NCI-H1436 treated with DMSO at 0.1 percent for 48 hours (cell line): ENCODE data around the gene TNFRSF1A.

ENCODE experiments used
- DNase-seq: peaks from one replicate; lab custom pipeline; 2025; lab: John Stamatoyannopoulos, UW

The TNFRSF1A gene

GRCh38 chr12:6341417-6342139 is at the start of gene TNFRSF1A:
TNFRSF1A (minus strand) TSS chr12:6342076; CDS start chr12:6341814, 262 bp downstream.
- DNase-seq, result no peak

DNA sequence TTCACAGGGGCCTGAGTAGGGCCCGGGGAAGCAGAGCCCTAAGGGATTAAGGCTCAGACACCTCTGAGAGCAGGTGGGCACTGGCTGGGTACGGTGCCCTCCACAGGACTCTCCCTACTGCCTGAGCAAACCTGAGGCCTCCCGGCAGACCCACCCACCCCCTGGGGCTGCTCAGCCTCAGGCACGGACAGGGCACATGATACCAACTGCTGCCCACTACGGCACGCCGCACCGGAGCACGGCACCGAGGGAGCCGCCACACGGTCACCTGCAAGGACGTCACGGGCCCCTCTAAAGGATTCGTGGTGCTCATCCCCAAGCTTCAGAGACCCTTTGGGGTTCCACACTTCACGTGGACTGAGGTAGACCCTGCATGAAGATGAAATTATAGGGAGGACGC is 49.1 kb upstream of the TNFRSF1A start:
- DNase-seq, result no peak

- no peak for DNase-seq
These were observed 48.4 kb upstream of the TNFRSF1A start for GRCh38 chr12:6390084-6390799.

DNA sequence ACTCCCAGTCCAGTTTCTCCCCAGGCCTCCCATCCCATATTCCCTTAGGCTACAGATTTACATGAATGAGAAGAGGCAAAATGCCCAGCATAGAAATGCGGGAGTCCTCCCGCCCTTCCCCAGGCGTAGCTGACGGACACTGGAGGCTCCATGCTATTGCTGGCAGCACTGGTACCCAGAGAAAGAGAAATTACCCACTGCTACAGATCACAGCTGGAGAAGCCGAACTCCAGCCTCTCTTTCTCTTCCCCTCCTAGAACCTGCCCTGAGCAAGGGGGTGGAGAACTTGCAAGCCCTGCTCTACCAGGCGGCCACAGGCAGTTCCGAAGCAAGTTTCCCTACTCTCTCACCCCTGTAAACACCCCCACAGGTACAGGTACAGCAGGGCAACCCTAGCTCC is 45.7 kb upstream of the TNFRSF1A start:
- DNase-seq, result no peak

- DNase-seq, result no peak
These were observed 44.6 kb upstream of the TNFRSF1A start for GRCh38 chr12:6386491-6386890.

DNA sequence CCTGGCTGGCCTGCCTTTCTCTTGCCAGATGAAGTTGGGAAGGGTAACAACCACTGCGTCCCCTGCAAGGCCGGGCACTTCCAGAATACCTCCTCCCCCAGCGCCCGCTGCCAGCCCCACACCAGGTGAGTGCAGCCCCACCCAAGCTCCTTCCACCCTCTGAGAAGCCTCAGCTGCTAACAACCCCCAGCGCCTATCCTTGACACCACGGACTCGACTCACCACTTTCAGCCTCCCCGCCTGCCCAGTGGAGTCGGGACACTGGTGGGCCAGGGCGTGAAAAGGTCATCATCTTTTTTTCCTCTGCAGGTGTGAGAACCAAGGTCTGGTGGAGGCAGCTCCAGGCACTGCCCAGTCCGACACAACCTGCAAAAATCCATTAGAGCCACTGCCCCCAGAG is 44.2 kb upstream of the TNFRSF1A start:
- DNase-seq, result no peak

GRCh38 chr12:6384499-6385436 is 42.9 kb upstream of the TNFRSF1A start:
- DNase-seq, result no peak

- no peak for DNase-seq
These were observed 42.0 kb upstream of the TNFRSF1A start, which contains the start of gene LTBR for GRCh38 chr12:6383572-6384498. LTBR (plus strand) TSS chr12:6384162; CDS start chr12:6384359, 197 bp downstream.

GRCh38 chr12:6382982-6383381 is 41.1 kb upstream of the TNFRSF1A start:
- no peak for DNase-seq

DNA sequence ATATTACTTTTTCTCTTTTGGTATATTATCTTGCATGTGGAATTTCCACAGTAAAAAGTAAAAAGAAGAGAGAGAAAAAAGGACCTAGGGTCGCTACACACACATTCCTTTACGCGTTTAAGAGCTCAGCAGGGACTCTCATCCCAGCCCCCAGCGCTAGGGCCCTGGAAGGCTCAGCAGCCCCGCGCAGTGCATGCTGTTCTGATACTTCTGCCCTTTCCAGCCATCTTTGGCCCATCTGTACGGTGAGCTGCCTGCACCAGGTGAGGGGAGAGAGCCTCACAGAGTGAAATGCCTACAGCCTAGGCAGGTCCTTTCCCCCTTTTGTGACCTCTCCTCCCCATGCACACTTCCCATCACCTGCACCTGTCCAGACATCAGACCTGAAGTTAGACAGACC is 40.5 kb upstream of the TNFRSF1A start:
- no peak for DNase-seq

- no peak for DNase-seq
These were observed 38.6 kb upstream of the TNFRSF1A start for GRCh38 chr12:6380141-6381121.

GRCh38 chr12:6378709-6379472 is 37.0 kb upstream of the TNFRSF1A start:
- no peak for DNase-seq

DNA sequence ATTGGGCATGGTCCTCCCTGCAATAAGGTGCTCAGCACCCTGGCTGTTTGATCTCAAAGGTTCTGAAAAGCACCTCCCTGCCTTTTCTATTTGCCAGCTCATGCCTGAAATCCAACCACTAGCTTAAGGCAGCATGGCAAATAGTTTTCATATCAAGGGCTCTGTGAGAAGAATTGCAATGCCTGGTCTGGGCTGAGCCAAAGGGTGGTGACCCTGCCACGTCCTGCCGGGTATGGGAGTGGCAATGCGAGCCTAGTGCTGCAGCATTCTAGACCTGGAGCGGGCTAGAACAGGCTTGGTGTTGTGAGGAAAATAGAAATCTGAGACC is 35.8 kb upstream of the TNFRSF1A start:
- no peak for DNase-seq

DNA sequence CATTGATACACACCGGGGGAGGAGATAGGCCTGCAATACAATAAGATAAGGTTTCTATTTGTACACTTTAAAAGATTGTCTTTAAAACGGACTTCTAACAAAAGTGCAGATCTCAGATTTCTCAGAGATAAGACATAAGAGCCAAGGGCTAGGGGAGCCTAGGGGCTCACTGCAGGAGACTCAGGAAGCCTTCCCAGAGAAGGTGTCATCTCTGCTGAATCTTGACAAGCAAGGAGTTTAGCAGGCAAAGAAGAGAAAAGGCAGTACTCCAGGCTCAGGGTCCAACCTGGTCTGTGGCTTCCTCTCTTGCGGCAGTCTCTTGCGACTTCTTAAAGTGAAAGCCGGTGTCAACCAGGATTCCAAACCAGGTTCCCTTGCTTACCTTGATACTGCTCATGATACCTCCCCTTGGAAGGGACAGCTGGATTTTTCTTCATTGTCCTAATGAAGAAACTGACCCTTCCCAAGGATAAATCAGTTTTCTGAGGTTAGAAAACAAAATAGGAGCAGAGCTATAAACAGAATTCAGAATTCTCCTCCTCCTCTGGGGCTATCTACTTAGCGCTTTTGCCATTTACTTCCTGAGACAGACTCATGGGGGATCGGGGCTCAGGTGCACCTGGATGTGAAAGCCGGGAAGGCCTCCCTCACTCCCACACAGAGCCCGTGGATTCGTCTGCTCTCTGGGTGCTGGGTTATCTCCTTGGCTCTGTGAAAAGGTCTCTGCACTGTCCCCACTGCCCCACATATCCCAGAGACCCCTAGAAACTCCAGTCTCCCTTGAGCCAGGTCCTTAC is 35.2 kb upstream of the TNFRSF1A start:
- no peak for DNase-seq

DNA sequence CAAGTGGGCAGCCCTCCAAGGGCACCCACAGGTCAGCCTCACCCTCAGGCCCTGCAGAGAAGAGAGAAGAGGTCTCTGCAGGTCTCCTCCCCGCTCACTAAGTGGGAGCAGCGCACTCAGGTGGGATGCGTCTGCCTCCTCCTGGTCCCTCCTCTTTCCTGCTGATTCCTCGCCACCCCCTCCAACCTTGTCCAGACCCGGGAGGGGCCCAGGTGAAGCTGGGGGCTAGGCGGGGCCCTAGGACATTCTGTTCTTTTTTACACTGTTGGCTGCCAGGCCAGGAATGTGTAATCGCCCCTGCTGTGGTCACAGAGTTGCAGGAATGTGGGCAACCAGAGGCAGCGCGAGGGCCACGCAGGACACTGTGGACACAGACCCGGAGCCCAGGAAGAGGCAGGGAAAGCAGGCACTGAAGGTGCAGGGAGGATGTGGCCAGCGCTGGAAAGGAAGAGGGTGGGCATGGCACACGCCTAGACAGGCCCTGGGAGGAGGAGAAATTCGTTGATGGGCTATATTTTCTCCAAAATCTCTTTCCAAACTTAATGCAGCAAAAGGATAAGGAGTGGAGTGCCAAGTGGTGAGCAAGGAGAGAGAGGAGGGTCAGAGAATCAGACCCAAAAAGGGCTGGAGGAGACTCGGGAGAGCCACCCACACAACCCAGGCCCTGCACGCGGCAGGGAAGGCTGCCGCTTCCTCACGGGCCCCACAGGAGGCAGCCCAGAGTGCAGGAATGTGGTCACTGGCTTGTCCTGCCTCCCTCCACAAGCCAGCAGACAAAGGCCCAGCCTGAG is 34.4 kb upstream of the TNFRSF1A start:
- DNase-seq, result no peak

- no peak for DNase-seq
These were observed 33.6 kb upstream of the TNFRSF1A start, which contains the start of gene SCNN1A for GRCh38 chr12:6375269-6376078. SCNN1A (minus strand) TSS chr12:6375563; CDS start chr12:6374783, 780 bp downstream.

DNA sequence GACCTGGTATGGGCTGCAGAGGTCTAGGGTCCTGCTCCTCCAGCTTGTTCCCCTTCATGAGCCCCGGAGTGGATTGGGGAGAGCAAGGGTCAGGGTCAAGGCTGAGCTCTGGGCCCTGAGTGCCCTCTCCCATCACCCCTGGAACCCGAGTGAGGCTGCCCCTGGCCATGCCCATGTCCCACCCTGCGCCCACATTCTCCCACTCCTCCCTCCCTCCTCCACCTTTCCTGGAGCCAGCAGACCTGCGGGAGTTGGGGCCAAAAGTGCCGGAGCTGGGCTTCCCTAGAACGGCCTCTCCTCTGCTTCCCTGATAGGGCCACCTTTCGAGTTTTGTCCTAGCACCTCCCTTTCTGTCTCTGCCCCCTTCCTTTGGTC is 32.9 kb upstream of the TNFRSF1A start:
- no peak for DNase-seq
